Right atrium auricular region (tissue), 2 donors: ENCODE measurements around the gene NUP210L. TPM values are rescaled to one million over a fixed set of nuclear protein-coding genes. Genes with fewer than 3 reads are reported as not detected.
"Not testable (repeated sequence)": the region's sequence is repeated elsewhere in the genome, so short reads cannot be mapped to it uniquely, and the experiment has no call there.

Source experiments
- DNase-seq: peaks from one replicate; pipeline ENCODE4 v3.0.0-alpha.2; 2019; ENCODE audit warnings: low spot score
- H3K27ac ChIP-seq, 2 donors: fragments of 200-600 bp; sonication (generic); 1 replicate in 1 of 2; 2 replicates in 1 of 2; pipeline ENCODE4 v1.5.1; 2016 to 2019
- H3K27me3 ChIP-seq, 2 donors: fragments of 200-600 bp; sonication (generic); one replicate each; pipeline versions ENCODE4 v1.5.1 to v1.6.0; 2017 to 2019
- H3K36me3 ChIP-seq: fragments of 200-600 bp; sonication (generic); one replicate; pipeline ENCODE4 v1.5.1; 2016
- H3K4me1 ChIP-seq, 2 donors: fragments of 200-600 bp; sonication (generic); one replicate each; pipeline versions ENCODE4 v1.5.1 to v1.6.0; 2017 to 2019
- H3K4me3 ChIP-seq, 2 donors: fragments of 200-600 bp; sonication (generic); 1 replicate in 1 of 2; 2 replicates in 1 of 2; pipeline ENCODE4 v1.5.1; 2017 to 2019; ENCODE audit warnings: mild to moderate bottlenecking in 1 of 2, moderate library complexity in 1 of 2
- H3K9me3 ChIP-seq, 2 donors: fragments of 200-600 bp; sonication (generic); one replicate each; pipeline ENCODE4 v1.5.1; 2019
- CTCF ChIP-seq, 2 donors: fragments of 200-600 bp; sonication (generic); IDR thresholded peaks; one replicate each; pipeline ENCODE4 v1.5.1; 2019; ENCODE audit warnings: antibody characterized with exemption in 2 of 2
- total RNA-seq, 2 donors: library from RNA; depleted of rRNA; stranded (reverse); fragments of >200 nt; gene quantifications; one replicate each; pipeline ENCODE4 v1.1.0, GENCODE V29; 2016

NUP210L gene
- total RNA-seq, 2 donors from 2014 or later = 0.28 TPM; not detected in 1

- no peak for DNase-seq
- no peak for TF ChIP-seq CTCF (IDR thresholded peaks at IDR 0.05)
- Histone ChIP-seq H3K27ac (no peak overlapping the region), H3K27me3 (no peaks in the 10 kb centered on the region), H3K4me3 (no peak overlapping the region), H3K4me1 (no peaks in the 10 kb centered on the region), H3K36me3 (no peaks in the 10 kb centered on the region), H3K9me3 (no peaks in the 10 kb centered on the region)
Measured at GRCh38 chr1:154117642-154118041, 37.2 kb downstream of the NUP210L start.

GRCh38 chr1:154115180-154115579 lies 39.7 kb downstream of the NUP210L start:
- Histone ChIP-seq H3K27ac (no peak overlapping the region), H3K4me3 (no peak overlapping the region), H3K9me3 (no peaks in the 10 kb centered on the region), H3K4me1 (no peaks in the 10 kb centered on the region), H3K36me3 (no peaks in the 10 kb centered on the region), H3K27me3 (no peaks in the 10 kb centered on the region)
- no peak for TF ChIP-seq CTCF (IDR thresholded peaks at IDR 0.05)
- DNase-seq = no peak

GRCh38 chr1:154104433-154105082 lies 50.3 kb downstream of the NUP210L start:
- TF ChIP-seq CTCF (IDR thresholded peaks at IDR 0.05) = no peak
- no peak overlapping the region for H3K4me3 ChIP-seq
- no peaks in the 10 kb centered on the region for H3K4me1 ChIP-seq
- no peak overlapping the region for H3K27ac ChIP-seq
- no peak for DNase-seq
- no peaks in the 10 kb centered on the region for H3K9me3 ChIP-seq
- no peaks in the 10 kb centered on the region for H3K27me3 ChIP-seq
- no peaks in the 10 kb centered on the region for H3K36me3 ChIP-seq

- H3K4me3 ChIP-seq, H3K36me3 ChIP-seq, H3K4me1 ChIP-seq, H3K9me3 ChIP-seq, H3K27ac ChIP-seq, DNase-seq, H3K27me3 ChIP-seq: not testable (repeated sequence)
Measured at GRCh38 chr1:154100141-154100540, 54.7 kb downstream of the NUP210L start.

- TF ChIP-seq CTCF (IDR thresholded peaks at IDR 0.05) = no peak
- no peak for DNase-seq
Measured at GRCh38 chr1:154097873-154098272, 57.0 kb downstream of the NUP210L start.

GRCh38 chr1:154095456-154096060 lies 59.3 kb downstream of the NUP210L start:
- H3K4me1 ChIP-seq = no peaks in the 10 kb centered on the region
- H3K4me3 ChIP-seq = no peak overlapping the region
- H3K27ac ChIP-seq = no peak overlapping the region
- H3K27me3 ChIP-seq = no peaks in the 10 kb centered on the region
- H3K36me3 ChIP-seq = no peaks in the 10 kb centered on the region
- no peak for DNase-seq
- TF ChIP-seq CTCF (IDR thresholded peaks at IDR 0.05) = no peak
- no peaks in the 10 kb centered on the region for H3K9me3 ChIP-seq

More at GRCh38 chr1:154097873-154098272, 57.0 kb downstream of the NUP210L start:
- Histone ChIP-seq H3K27ac (no peak overlapping the region), H3K4me1 (no peaks in the 10 kb centered on the region), H3K36me3 (no peaks in the 10 kb centered on the region), H3K27me3 (no peaks in the 10 kb centered on the region), H3K9me3 (no peaks in the 10 kb centered on the region), H3K4me3 (no peak overlapping the region)
